AG10803 (cell line): ENCODE data around the gene ARMS2.

Experiments
- DNase-seq: peaks from one replicate; pipeline ENCODE4 v3.0.0; 2010; ENCODE audit warnings: low read depth
- H3K4me3 ChIP-seq: 2 replicates; pipeline ENCODE4 v1.5.1; 2011; ENCODE audit warnings: mild to moderate bottlenecking, low read length, control low read depth
- CTCF ChIP-seq: conservative IDR thresholded peaks from 2 replicates; pipeline ENCODE4 v1.5.1; 2011; ENCODE audit warnings: mild to moderate bottlenecking, low read length, control low read depth, inconsistent platforms

ARMS2 gene

GRCh38 chr10:122480146-122480833, 25.8 kb downstream of the ARMS2 start:
- no peak for DNase-seq
- H3K4me3 ChIP-seq: no peak overlapping the region
- no peak for TF ChIP-seq CTCF

GRCh38 chr10:122481296-122482056, 27.0 kb downstream of the ARMS2 start:
- DNase-seq: no peak
- H3K4me3 ChIP-seq: no peak overlapping the region
- no peak for TF ChIP-seq CTCF

GRCh38 chr10:122484276-122485060, 30.0 kb downstream of the ARMS2 start:
- no peak overlapping the region for H3K4me3 ChIP-seq
- no peak for TF ChIP-seq CTCF
- no peak for DNase-seq

- H3K4me3 ChIP-seq: no peak overlapping the region
- no peak for TF ChIP-seq CTCF
- DNase-seq: no peak
Measured at GRCh38 chr10:122485670-122486069, 31.2 kb downstream of the ARMS2 start.

GRCh38 chr10:122486406-122487080, 32.1 kb downstream of the ARMS2 start:
- no peak overlapping the region for H3K4me3 ChIP-seq
- TF ChIP-seq CTCF: no peak
- no peak for DNase-seq

GRCh38 chr10:122487174-122487765, 32.8 kb downstream of the ARMS2 start:
- DNase-seq: no peak
- no peak for TF ChIP-seq CTCF

More at GRCh38 chr10:122487174-122487765, 32.8 kb downstream of the ARMS2 start:
- H3K4me3 ChIP-seq: no peak overlapping the region
